Psoas muscle (tissue), 8 donors: ENCODE data around the gene PHKB. TPM values are rescaled to one million over a fixed set of nuclear protein-coding genes. Genes with fewer than 3 reads are reported as not detected.

Experiments used
- ATAC-seq, 4 donors: fragments of 200-7000 bp; cut with Tn5 transposase; one replicate each; pipeline ENCODE4 v1.9.1; 2020; ENCODE audit warnings: moderate library complexity in 3 of 4, mild to moderate bottlenecking in 2 of 4
- DNase-seq, 2 donors: peaks; one replicate each; pipeline ENCODE4 v3.0.0-alpha.2; 2020
- H3K27ac ChIP-seq: fragments of 200-600 bp; one replicate; pipeline ENCODE4 v1.8.0; 2022
- H3K27me3 ChIP-seq, 3 donors: fragments of 200-600 bp in 1 of 3; one replicate each; pipeline versions ENCODE4 v1.6.1 to v1.8.0; 2013 to 2022; ENCODE audit warnings: low read length in 2 of 3, mild to moderate bottlenecking in 2 of 3, moderate library complexity in 1 of 3; ENCODE audit not compliant: insufficient read depth in 3 of 3
- H3K36me3 ChIP-seq, 2 donors: fragments of 200-600 bp in 1 of 2; one replicate each; pipeline versions ENCODE4 v1.6.1 to v1.8.0; 2013 to 2022; ENCODE audit warnings: low read depth in 1 of 2, mild to moderate bottlenecking in 1 of 2, moderate library complexity in 1 of 2; ENCODE audit not compliant: insufficient read depth in 1 of 2
- H3K4me1 ChIP-seq: fragments of 200-600 bp; one replicate; pipeline ENCODE4 v1.8.0; 2022
- H3K4me3 ChIP-seq: fragments of 200-600 bp; one replicate; pipeline ENCODE4 v1.8.0; 2022; ENCODE audit warnings: mild to moderate bottlenecking
- H3K9me3 ChIP-seq: fragments of 200-600 bp; one replicate; pipeline ENCODE4 v1.8.0; 2022
- WGBS, 3 donors: extraction: QIAGEN DNeasy Blood & Tissue Kit; methylation state at CpG; one replicate each; pipeline versions ENCODE4 v1.1.6 to v1.1.7; 2013; 5-methylcytosine and 5-hydroxymethylcytosine counted together
- intact Hi-C, 2 donors: fragments of 100-400 bp; cut with DNase I; formaldehyde crosslinking; loops; one replicate each; pipeline versions ENCODE4 v1.11.0 to v1.14.2; 2022
- long read RNA-seq, 2 donors: library from polyadenylated mRNA; unstranded; transcript quantifications; one replicate each; pipeline ENCODE4 v2.0.0, GENCODE V29; 2021
- polyA plus RNA-seq, 3 donors: library from polyadenylated mRNA; stranded (reverse); fragments of 200-250 nt; gene quantifications; one replicate each; pipeline ENCODE4 v1.2.3, GENCODE V29; 2013
- total RNA-seq, 4 donors: library from RNA; stranded (reverse); fragmentation: NEBNext Ultra II Directional in 2 of 4; extraction: Animal tissue kit (Norgen Biotek cat#: 25700) in 2 of 4; gene quantifications; one replicate each; pipeline versions ENCODE4 v1.2.1 to v1.2.4, GENCODE V29; 2021 to 2023
- TF ChIP-seq, protein P1 (sequence below): fragments of 200-600 bp; IDR thresholded peaks from one replicate; pipeline ENCODE4 v1.8.0; 2022; ENCODE audit warnings: antibody characterized with exemption
- donor health status: healthy with polysubstance abuse.
- donor health status: DM: no; HTN: no; CAD: no; lungs with moderate emphysema.
- donor health status: Bipolar disorder and iron deficiency.
- donor health status: healthy.
- donor health status: DM: yes; HTN: yes; CAD: no.
- donor health status: DM: no; HTN: no; CAD: no.
- donor health status: DM: no; HTN: no; CAD: no.
- donor health status: DM: yes; HTN: yes; CAD: no.

PHKB gene
- total RNA-seq (10 to 100 TPM; 59.7 to 87.7 (median 73.5) TPM), polyA plus RNA-seq (10 to 100 TPM; 18.8 to 82.0 (median 31.3) TPM)
- long read RNA-seq, donor 1, full-length matches to known transcripts, result 15 of 36 reads
- long read RNA-seq, donor 1, partial matches to known transcripts, result 11 of 36 reads
- long read RNA-seq, donor 1, other reads (novel, unspliced or antisense), result 10 of 36 reads
- long read RNA-seq, donor 2, full-length matches to known transcripts, result 35 of 83 reads
- long read RNA-seq, donor 2, partial matches to known transcripts, result 39 of 83 reads
- long read RNA-seq, donor 2, other reads (novel, unspliced or antisense), result 9 of 83 reads

DNA sequence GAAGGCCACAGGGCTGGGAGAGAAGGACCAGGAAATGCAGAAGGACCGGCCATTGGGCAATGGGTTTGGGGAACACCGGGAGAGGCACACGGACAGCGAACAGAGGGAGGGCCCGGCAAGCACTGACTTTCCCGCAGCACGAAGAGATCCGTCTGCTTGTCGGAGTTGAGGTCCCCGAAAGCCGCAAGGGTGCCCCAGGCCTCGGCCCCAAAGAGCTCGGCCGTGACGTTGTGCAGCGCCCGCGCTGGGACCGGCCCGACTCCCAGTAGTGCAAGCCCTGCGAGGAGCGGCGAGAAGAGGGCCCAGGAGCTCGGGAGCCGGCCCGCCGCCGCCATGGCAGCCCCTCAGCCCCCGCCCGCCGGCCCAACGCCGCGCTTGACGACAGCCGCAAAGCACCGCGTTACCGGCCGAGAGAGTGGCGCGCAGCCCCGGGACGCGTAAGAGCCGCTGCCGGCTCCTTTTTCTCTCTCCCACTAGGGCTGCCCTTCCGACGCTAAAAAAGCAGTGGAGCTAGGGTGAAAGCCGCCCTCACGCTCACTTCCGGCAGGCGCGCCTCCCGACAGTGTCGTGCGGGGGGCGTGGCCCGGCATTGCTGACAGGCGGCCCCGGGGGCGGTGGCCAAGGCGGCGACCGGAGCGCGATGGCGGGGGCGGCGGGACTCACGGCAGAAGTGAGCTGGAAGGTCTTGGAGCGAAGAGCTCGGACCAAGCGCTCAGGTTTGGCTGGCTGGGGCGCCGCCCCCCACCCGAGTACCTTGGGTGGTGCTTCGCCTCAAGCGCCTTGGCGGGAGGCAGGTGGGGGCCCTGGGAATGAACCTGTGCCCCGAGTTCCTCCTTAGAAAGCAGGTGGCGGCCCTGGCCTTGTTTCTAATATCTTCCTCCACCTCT is at the start of gene PHKB, which contains the start of gene ITFG1:
Gene PHKB, plus strand, starts transcription at position 621 of the 887 bp plus-strand sequence. Its CDS starts 20 bp downstream, at position 641.
Gene ITFG1, minus strand, starts transcription at position 353 of the 887 bp plus-strand sequence. Its CDS starts 18 bp downstream, at position 335.
- TF ChIP-seq, protein P1, sequence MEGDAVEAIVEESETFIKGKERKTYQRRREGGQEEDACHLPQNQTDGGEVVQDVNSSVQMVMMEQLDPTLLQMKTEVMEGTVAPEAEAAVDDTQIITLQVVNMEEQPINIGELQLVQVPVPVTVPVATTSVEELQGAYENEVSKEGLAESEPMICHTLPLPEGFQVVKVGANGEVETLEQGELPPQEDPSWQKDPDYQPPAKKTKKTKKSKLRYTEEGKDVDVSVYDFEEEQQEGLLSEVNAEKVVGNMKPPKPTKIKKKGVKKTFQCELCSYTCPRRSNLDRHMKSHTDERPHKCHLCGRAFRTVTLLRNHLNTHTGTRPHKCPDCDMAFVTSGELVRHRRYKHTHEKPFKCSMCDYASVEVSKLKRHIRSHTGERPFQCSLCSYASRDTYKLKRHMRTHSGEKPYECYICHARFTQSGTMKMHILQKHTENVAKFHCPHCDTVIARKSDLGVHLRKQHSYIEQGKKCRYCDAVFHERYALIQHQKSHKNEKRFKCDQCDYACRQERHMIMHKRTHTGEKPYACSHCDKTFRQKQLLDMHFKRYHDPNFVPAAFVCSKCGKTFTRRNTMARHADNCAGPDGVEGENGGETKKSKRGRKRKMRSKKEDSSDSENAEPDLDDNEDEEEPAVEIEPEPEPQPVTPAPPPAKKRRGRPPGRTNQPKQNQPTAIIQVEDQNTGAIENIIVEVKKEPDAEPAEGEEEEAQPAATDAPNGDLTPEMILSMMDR, result no peak
- peak; percentile 94 to 97 (median 96) for ATAC-seq
- peak within 1 kb of the TSS; percentile 95 for H3K27ac ChIP-seq
- no peaks in the 10 kb centered on the region for H3K9me3 ChIP-seq
- WGBS, 3 donors, result 0 to 1% (median 0%) methylated on average over 51 to 82 of the region's 82 CpGs
- H3K36me3 ChIP-seq, result peaks cover 0 to 28% of the 10 kb centered on the region in 2 donors
- intact Hi-C loops, result loop anchor here in 1 of 2 donors (10.0 kb wide), 1 partner anchor 146 kb away; no protein-coding TSS in a partner anchor
- DNase-seq, result peak; percentile 96
- no peaks in the 10 kb centered on the region for H3K27me3 ChIP-seq
- peaks cover 55% of the 10 kb centered on the region for H3K4me1 ChIP-seq
- H3K4me3 ChIP-seq, result peak within 1 kb of the TSS; percentile 88

DNA sequence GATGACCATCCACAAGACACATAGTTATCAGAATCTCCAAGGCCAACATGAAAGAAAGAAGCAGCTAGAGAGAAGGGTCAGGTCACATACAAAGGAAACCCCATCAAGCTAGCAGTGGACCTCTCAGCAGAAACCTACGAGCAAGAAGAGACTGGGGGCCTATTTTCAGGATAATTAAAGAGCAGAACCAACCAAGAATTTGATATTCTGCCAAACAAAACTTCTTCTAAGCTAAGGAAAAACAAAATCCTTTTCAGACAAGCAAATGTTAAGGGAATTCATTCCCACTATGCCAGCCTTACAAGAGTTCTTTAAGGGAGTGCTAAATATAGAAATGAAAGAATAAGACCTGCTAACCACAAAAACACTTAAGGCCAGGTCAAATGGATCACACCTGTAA is 48.1 kb upstream of the PHKB start:
- intact Hi-C loops, result no loop called here
- DNase-seq (no peak), ATAC-seq (peak in 1 of 4 donors; percentile 37)
- Histone ChIP-seq H3K27ac (no peak overlapping the region), H3K27me3 (no peaks in the 10 kb centered on the region), H3K36me3 (peaks cover 0 to 8% of the 10 kb centered on the region in 2 donors), H3K9me3 (no peaks in the 10 kb centered on the region), H3K4me1 (peaks cover 8% of the 10 kb centered on the region), H3K4me3 (no peak overlapping the region)
- TF ChIP-seq, protein P1, result no peak
- WGBS, 3 donors, result 52 to 67% (median 56%) methylated on average over 1 of the region's 1 CpG

GRCh38 chr16:47416869-47417268 is 44.3 kb upstream of the PHKB start:
- Histone ChIP-seq H3K27me3 (no peaks in the 10 kb centered on the region), H3K9me3 (no peaks in the 10 kb centered on the region), H3K27ac (no peak overlapping the region), H3K36me3 (peaks cover 0 to 8% of the 10 kb centered on the region in 2 donors), H3K4me3 (no peak overlapping the region), H3K4me1 (peaks cover 8% of the 10 kb centered on the region)
- intact Hi-C loops, result no loop called here
- WGBS, 3 donors, result 99 to 100% (median 100%) methylated on average over 1 of the region's 1 CpG
- ATAC-seq (no peak), DNase-seq (no peak)
- TF ChIP-seq, protein P1, result no peak

- no peaks in the 10 kb centered on the region for H3K27me3 ChIP-seq
- intact Hi-C loops, result no loop called here
- no peak overlapping the region for H3K27ac ChIP-seq
- no peak for ATAC-seq
- H3K9me3 ChIP-seq, result no peaks in the 10 kb centered on the region
- no peak overlapping the region for H3K4me3 ChIP-seq
- 92 to 94% (median 92%) methylated on average over 13 of the region's 13 CpGs for WGBS, 3 donors
- no peak for DNase-seq
- H3K4me1 ChIP-seq, result no peaks in the 10 kb centered on the region
- TF ChIP-seq, protein P1, result no peak
- H3K36me3 ChIP-seq, result peaks cover 0 to 42% of the 10 kb centered on the region in 2 donors
These were observed 36.3 kb upstream of the PHKB start for GRCh38 chr16:47424846-47425245.
